Neural progenitor cell (in vitro differentiated cells): Measurements from ENCODE around the gene INPP4A. TPM values are rescaled to one million over a fixed set of nuclear protein-coding genes. Genes with fewer than 3 reads are reported as not detected.

Source experiments
- DNase-seq: peaks from one replicate; pipeline ENCODE4 v3.0.0-alpha.2; 2016; ENCODE audit warnings: low spot score
- H2AFZ ChIP-seq: fragments of 200-600 bp; sonication (generic); replicated peaks from 2 replicates; pipeline ENCODE4 v1.6.1; 2016; ENCODE audit warnings: antibody characterized with exemption
- H3F3A ChIP-seq: fragments of 200-600 bp; sonication (generic); 2 replicates; pipeline ENCODE4 v1.6.1; 2016; ENCODE audit warnings: antibody characterized with exemption, low read depth
- H3K27ac ChIP-seq: fragments of 200-600 bp; sonication (generic); 2 replicates; pipeline ENCODE4 v1.5.1; 2016; ENCODE audit warnings: mild to moderate bottlenecking
- H3K27me3 ChIP-seq: fragments of 200-600 bp; sonication (generic); 2 replicates; pipeline ENCODE4 v1.6.1; 2016; ENCODE audit warnings: mild to moderate bottlenecking, moderate library complexity
- H3K36me3 ChIP-seq: fragments of 200-600 bp; sonication (generic); 2 replicates; pipeline ENCODE4 v1.5.1; 2016
- H3K4me1 ChIP-seq: fragments of 200-600 bp; sonication (generic); 2 replicates; pipeline ENCODE4 v1.6.1; 2016; ENCODE audit warnings: mixed run types
- H3K4me2 ChIP-seq: fragments of 200-600 bp; sonication (generic); 2 replicates; pipeline ENCODE4 v1.6.1; 2016
- H3K4me3 ChIP-seq: fragments of 200-600 bp; sonication (generic); 2 replicates; pipeline ENCODE4 v1.5.1; 2016
- H3K79me2 ChIP-seq: fragments of 200-600 bp; sonication (generic); 2 replicates; pipeline ENCODE4 v1.6.1; 2016; ENCODE audit warnings: low read depth
- H3K9ac ChIP-seq: fragments of 200-600 bp; sonication (generic); 2 replicates; pipeline ENCODE4 v1.6.1; 2016
- H3K9me3 ChIP-seq: fragments of 200-600 bp; sonication (generic); 2 replicates; pipeline ENCODE4 v1.5.1; 2016; ENCODE audit warnings: low read depth
- H4K20me1 ChIP-seq: fragments of 200-600 bp; sonication (generic); 2 replicates; pipeline ENCODE4 v1.6.1; 2016; ENCODE audit warnings: low read depth
- H3K27ac Mint-ChIP-seq: 3 replicates; pipeline ENCODE4 v1.8.0; 2021; ENCODE audit warnings: mixed read lengths
- H3K27me3 Mint-ChIP-seq: 2 replicates; pipeline ENCODE4 v1.8.0; 2022; ENCODE audit warnings: low read depth, mild to moderate bottlenecking, inconsistent platforms, moderate library complexity, mixed read lengths; ENCODE audit not compliant: insufficient read depth
- H3K36me3 Mint-ChIP-seq: 3 replicates; pipeline ENCODE4 v1.8.0; 2021; ENCODE audit warnings: mixed read lengths
- H3K4me1 Mint-ChIP-seq: 3 replicates; pipeline ENCODE4 v1.8.0; 2021; ENCODE audit warnings: mixed read lengths
- H3K4me3 Mint-ChIP-seq: 3 replicates; pipeline ENCODE4 v1.8.0; 2021; ENCODE audit warnings: mild to moderate bottlenecking, moderate library complexity, mixed read lengths
- H3K9me3 Mint-ChIP-seq: 3 replicates; pipeline ENCODE4 v1.8.0; 2020; ENCODE audit warnings: mixed read lengths
- EZH2 ChIP-seq: fragments of 200-600 bp; sonication (generic); IDR thresholded peaks from 2 replicates; pipeline ENCODE4 v1.6.1; 2017; ENCODE audit warnings: antibody characterized with exemption, mild to moderate bottlenecking, moderate library complexity
- EZH2phosphoT487 ChIP-seq: fragments of 200-600 bp; sonication (generic); IDR thresholded peaks from 2 replicates; pipeline ENCODE4 v1.6.1; 2017; ENCODE audit warnings: antibody characterized with exemption
- total RNA-seq: library from RNA; depleted of rRNA; stranded (reverse); fragments of >200 nt; gene quantifications from 2 replicates; pipeline ENCODE4 v1.2.3, GENCODE V29; 2015; ENCODE audit warnings: low replicate concordance
- TF ChIP-seq, protein P1 (sequence below): fragments of 200-600 bp; sonication (generic); IDR thresholded peaks from 2 replicates; pipeline ENCODE4 v1.5.1; 2017; ENCODE audit warnings: antibody characterized with exemption, mild to moderate bottlenecking

The INPP4A gene
- total RNA-seq, 1 donor from 2014 or later, result 35.1 TPM

DNA sequence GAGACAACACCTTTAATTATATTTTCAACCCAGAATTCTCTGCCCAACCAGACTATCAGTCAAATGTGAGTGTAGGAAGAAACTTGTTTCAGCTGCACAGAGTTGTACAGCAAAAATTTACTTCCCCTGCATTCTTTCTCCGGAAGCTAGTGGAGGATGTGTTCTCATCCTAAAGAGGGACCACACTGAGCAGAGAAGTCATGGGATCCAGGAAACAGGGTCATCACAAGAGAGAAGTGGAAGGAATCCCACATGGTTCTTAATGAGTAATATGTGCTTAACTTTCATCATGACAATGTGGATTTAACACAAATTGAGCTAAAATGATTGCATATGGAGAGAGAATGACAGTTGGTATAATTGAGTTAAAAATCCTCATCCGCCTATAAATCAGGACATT lies 78.2 kb downstream of the INPP4A start:
- H3K27me3 Mint-ChIP-seq, result no peaks in the 10 kb centered on the region
- H3K36me3 ChIP-seq, result no peaks in the 10 kb centered on the region
- DNase-seq, result no peak

DNA sequence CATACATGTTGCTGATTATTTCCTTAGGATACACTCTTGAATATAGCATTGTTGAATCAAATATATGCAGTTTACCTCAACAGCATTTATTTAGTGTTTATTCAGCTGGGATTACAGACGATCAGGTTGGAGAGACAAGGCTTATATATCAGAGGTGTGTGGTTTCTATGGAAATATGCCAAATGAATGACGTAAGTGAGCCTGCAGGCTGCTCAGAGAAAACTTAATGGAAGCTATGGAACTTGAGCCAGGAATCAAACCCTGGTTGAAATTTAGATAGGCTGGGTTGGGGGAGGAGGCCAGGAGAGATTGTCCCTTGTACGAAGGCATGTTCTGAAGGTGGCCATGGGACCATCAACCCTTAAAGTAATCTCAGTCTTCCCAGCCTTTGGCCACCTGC lies 79.5 kb downstream of the INPP4A start:
- no peak overlapping the region for H3K4me2 ChIP-seq
- H3K27ac ChIP-seq, result no peak overlapping the region
- H3K4me1 ChIP-seq, result no peaks in the 10 kb centered on the region
- Mint-ChIP-seq H3K4me3 (no peak overlapping the region), H3K36me3 (peaks cover 31% of the 10 kb centered on the region), H3K9me3 (peaks cover 11% of the 10 kb centered on the region), H3K27me3 (no peaks in the 10 kb centered on the region), H3K27ac (no peak overlapping the region), H3K4me1 (no peaks in the 10 kb centered on the region)
- H4K20me1 ChIP-seq, result no peaks in the 10 kb centered on the region
- H3K36me3 ChIP-seq, result no peaks in the 10 kb centered on the region
- no peaks in the 10 kb centered on the region for H3K27me3 ChIP-seq
- H3F3A ChIP-seq, result no peaks in the 10 kb centered on the region
- no peak overlapping the region for H3K9ac ChIP-seq
- no peak overlapping the region for H3K4me3 ChIP-seq
- DNase-seq, result no peak
- H3K9me3 ChIP-seq, result peaks cover 2% of the 10 kb centered on the region
- no peak overlapping the region for H2AFZ ChIP-seq
- TF ChIP-seq EZH2phosphoT487 (no peak), EZH2 (no peak)
- TF ChIP-seq, protein P1, sequence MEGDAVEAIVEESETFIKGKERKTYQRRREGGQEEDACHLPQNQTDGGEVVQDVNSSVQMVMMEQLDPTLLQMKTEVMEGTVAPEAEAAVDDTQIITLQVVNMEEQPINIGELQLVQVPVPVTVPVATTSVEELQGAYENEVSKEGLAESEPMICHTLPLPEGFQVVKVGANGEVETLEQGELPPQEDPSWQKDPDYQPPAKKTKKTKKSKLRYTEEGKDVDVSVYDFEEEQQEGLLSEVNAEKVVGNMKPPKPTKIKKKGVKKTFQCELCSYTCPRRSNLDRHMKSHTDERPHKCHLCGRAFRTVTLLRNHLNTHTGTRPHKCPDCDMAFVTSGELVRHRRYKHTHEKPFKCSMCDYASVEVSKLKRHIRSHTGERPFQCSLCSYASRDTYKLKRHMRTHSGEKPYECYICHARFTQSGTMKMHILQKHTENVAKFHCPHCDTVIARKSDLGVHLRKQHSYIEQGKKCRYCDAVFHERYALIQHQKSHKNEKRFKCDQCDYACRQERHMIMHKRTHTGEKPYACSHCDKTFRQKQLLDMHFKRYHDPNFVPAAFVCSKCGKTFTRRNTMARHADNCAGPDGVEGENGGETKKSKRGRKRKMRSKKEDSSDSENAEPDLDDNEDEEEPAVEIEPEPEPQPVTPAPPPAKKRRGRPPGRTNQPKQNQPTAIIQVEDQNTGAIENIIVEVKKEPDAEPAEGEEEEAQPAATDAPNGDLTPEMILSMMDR, result no peak
- no peaks in the 10 kb centered on the region for H3K79me2 ChIP-seq

More for the DNA sequence above, 78.2 kb downstream of the INPP4A start:
- H3K4me1 ChIP-seq, result no peaks in the 10 kb centered on the region
- peaks cover 26% of the 10 kb centered on the region for H3K36me3 Mint-ChIP-seq
- no peaks in the 10 kb centered on the region for H3K79me2 ChIP-seq
- TF ChIP-seq EZH2 (no peak), EZH2phosphoT487 (no peak)
- TF ChIP-seq, protein P1, result no peak
- no peaks in the 10 kb centered on the region for H3K4me1 Mint-ChIP-seq
- no peaks in the 10 kb centered on the region for H3K9me3 ChIP-seq
- H3K4me2 ChIP-seq, result no peak overlapping the region
- no peak overlapping the region for H2AFZ ChIP-seq
- H3K27ac ChIP-seq, result no peak overlapping the region
- no peaks in the 10 kb centered on the region for H3F3A ChIP-seq
- H3K27me3 ChIP-seq, result no peaks in the 10 kb centered on the region
- H4K20me1 ChIP-seq, result no peaks in the 10 kb centered on the region
- H3K27ac Mint-ChIP-seq, result no peak overlapping the region
- H3K4me3 Mint-ChIP-seq, result no peak overlapping the region
- peaks cover 4% of the 10 kb centered on the region for H3K9me3 Mint-ChIP-seq
- H3K9ac ChIP-seq, result no peak overlapping the region
- H3K4me3 ChIP-seq, result no peak overlapping the region

DNA sequence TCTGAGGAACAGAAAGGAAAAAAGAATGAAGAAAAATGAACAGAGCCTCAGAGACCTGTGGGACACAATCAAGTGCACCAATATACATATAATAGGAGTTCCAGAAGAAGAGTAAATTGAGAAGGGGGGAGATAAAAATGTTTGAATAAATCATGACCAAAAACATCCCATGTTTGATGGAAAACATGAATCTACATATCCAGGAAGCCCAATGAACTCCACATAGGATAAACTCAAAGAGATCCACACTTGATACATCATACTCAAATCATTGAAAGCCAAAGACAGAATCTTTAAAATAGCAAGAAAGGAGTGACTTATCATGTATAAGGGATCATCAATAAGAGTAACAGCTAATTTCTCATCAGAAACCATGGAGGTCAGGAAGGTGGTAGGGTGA lies 83.7 kb downstream of the INPP4A start:
- H3K9me3 ChIP-seq, result peaks cover 2% of the 10 kb centered on the region
- TF ChIP-seq EZH2phosphoT487 (no peak), EZH2 (no peak)
- TF ChIP-seq, protein P1, result no peak
- peaks cover 6% of the 10 kb centered on the region for H3K4me1 ChIP-seq
- no peak overlapping the region for H3K4me3 ChIP-seq
- Mint-ChIP-seq H3K36me3 (peaks cover 25% of the 10 kb centered on the region), H3K27ac (no peak overlapping the region), H3K4me3 (no peak overlapping the region), H3K4me1 (no peaks in the 10 kb centered on the region), H3K9me3 (peaks cover 11% of the 10 kb centered on the region), H3K27me3 (no peaks in the 10 kb centered on the region)
- H3F3A ChIP-seq, result no peaks in the 10 kb centered on the region
- no peak overlapping the region for H3K4me2 ChIP-seq
- H4K20me1 ChIP-seq, result no peaks in the 10 kb centered on the region
- DNase-seq, result no peak
- H3K27ac ChIP-seq, result no peak overlapping the region
- H3K9ac ChIP-seq, result no peak overlapping the region
- no peaks in the 10 kb centered on the region for H3K79me2 ChIP-seq
- H3K36me3 ChIP-seq, result no peaks in the 10 kb centered on the region
- no peaks in the 10 kb centered on the region for H3K27me3 ChIP-seq
- H2AFZ ChIP-seq, result no peak overlapping the region
